NCI-H774 (cell line): Measurements from ENCODE around the gene HEATR5B.
"Not testable (repeated sequence)": the region's sequence is repeated elsewhere in the genome, so short reads cannot be mapped to it uniquely, and the experiment has no call there.

Experiments used
- DNase-seq: peaks from one replicate; lab custom pipeline; 2025; lab: John Stamatoyannopoulos, UW

The HEATR5B gene

GRCh38 chr2:36981911-36982310 lies 102.3 kb downstream of the HEATR5B start:
- DNase-seq, result no peak

GRCh38 chr2:36979007-36979406 lies 105.2 kb downstream of the HEATR5B start:
- DNase-seq, result not testable (repeated sequence)

- DNase-seq, result no peak
These were observed 108.1 kb downstream of the HEATR5B start for GRCh38 chr2:36976065-36976464.

GRCh38 chr2:36975306-36975705 lies 108.9 kb downstream of the HEATR5B start:
- DNase-seq, result no peak

GRCh38 chr2:36973320-36973719 lies 110.9 kb downstream of the HEATR5B start:
- DNase-seq, result no peak

GRCh38 chr2:36971990-36972389 lies 112.2 kb downstream of the HEATR5B start:
- DNase-seq, result no peak

GRCh38 chr2:36967236-36967876 lies 116.8 kb downstream of the HEATR5B start:
- DNase-seq, result no peak

- peak; percentile 96 for DNase-seq
These were observed 117.6 kb downstream of the HEATR5B start, which contains the start of gene STRN for GRCh38 chr2:36966370-36967235. TSS of gene STRN (minus strand) at chr2:36966536. CDS start at chr2:36966463, 73 bp downstream.

GRCh38 chr2:36965751-36966369 lies 118.3 kb downstream of the HEATR5B start:
- no peak for DNase-seq

GRCh38 chr2:36965206-36965605 lies 119.0 kb downstream of the HEATR5B start:
- DNase-seq, result no peak

- no peak for DNase-seq
These were observed 119.6 kb downstream of the HEATR5B start for GRCh38 chr2:36964496-36965058.

- no peak for DNase-seq
These were observed 120.4 kb downstream of the HEATR5B start for GRCh38 chr2:36963734-36964133.

- no peak for DNase-seq
These were observed 121.1 kb downstream of the HEATR5B start for GRCh38 chr2:36963106-36963505.

GRCh38 chr2:36960773-36961172 lies 123.4 kb downstream of the HEATR5B start:
- DNase-seq, result no peak

- DNase-seq, result no peak
These were observed 124.0 kb downstream of the HEATR5B start for GRCh38 chr2:36960005-36960675.

- no peak for DNase-seq
These were observed 129.1 kb downstream of the HEATR5B start for GRCh38 chr2:36954977-36955607.

GRCh38 chr2:36952748-36953197 lies 131.4 kb downstream of the HEATR5B start:
- DNase-seq, result no peak

- DNase-seq, result no peak
These were observed 132.6 kb downstream of the HEATR5B start for GRCh38 chr2:36951574-36951973.

- no peak for DNase-seq
These were observed 133.1 kb downstream of the HEATR5B start for GRCh38 chr2:36951027-36951518.

- DNase-seq, result no peak
These were observed 134.3 kb downstream of the HEATR5B start for GRCh38 chr2:36949845-36950244.

- not testable (repeated sequence) for DNase-seq
These were observed 138.9 kb downstream of the HEATR5B start for GRCh38 chr2:36945240-36945639.
